RWPE2 (cell line): Measurements from ENCODE around the gene DNALI1.

ENCODE experiments used
- ATAC-seq: fragments of 200-7000 bp; cut with Tn5 transposase; 3 replicates; pipeline ENCODE4 v1.9.1; 2021; ENCODE audit warnings: low read depth
- DNase-seq: peaks from one replicate; pipeline ENCODE4 v3.0.0-alpha.2; 2020; ENCODE audit warnings: low spot score
- H3K27ac ChIP-seq: fragments of 450-650 bp; 2 replicates; pipeline ENCODE4 v1.5.1; 2017; ENCODE audit warnings: mild to moderate bottlenecking; ENCODE audit not compliant: poor library complexity, severe bottlenecking
- H3K27me3 ChIP-seq: fragments of 250-450 bp; sonication (Bioruptor Pico); 2 replicates; pipeline ENCODE4 v1.5.1; 2021; ENCODE audit warnings: mild to moderate bottlenecking, moderate library complexity; ENCODE audit not compliant: insufficient read depth, poor library complexity, severe bottlenecking
- H3K36me3 ChIP-seq: fragments of 250-450 bp; sonication (Bioruptor Pico); 2 replicates; pipeline ENCODE4 v1.5.1; 2020; ENCODE audit warnings: low read depth, mild to moderate bottlenecking, moderate library complexity
- H3K4me1 ChIP-seq: fragments of 250-450 bp; sonication (Bioruptor Pico); 2 replicates; pipeline ENCODE4 v1.5.1; 2021; ENCODE audit warnings: mild to moderate bottlenecking, moderate library complexity; ENCODE audit not compliant: insufficient read depth, poor library complexity, severe bottlenecking
- H3K4me3 ChIP-seq: fragments of 250-450 bp; sonication (Bioruptor Pico); 2 replicates; pipeline ENCODE4 v1.5.1; 2021; ENCODE audit warnings: mild to moderate bottlenecking, moderate library complexity; ENCODE audit not compliant: severe bottlenecking
- H3K9me3 ChIP-seq: fragments of 250-450 bp; sonication (Bioruptor Pico); 2 replicates; pipeline ENCODE4 v1.5.1; 2021; ENCODE audit warnings: mild to moderate bottlenecking, moderate library complexity; ENCODE audit not compliant: severe bottlenecking
- TF ChIP-seq, protein P1 (sequence below): fragments of 450-650 bp; IDR thresholded peaks from one replicate; pipeline ENCODE4 v1.5.1; 2017; ENCODE audit warnings: mild to moderate bottlenecking, moderate library complexity; ENCODE audit not compliant: poor library complexity, severe bottlenecking

The DNALI1 gene

DNA sequence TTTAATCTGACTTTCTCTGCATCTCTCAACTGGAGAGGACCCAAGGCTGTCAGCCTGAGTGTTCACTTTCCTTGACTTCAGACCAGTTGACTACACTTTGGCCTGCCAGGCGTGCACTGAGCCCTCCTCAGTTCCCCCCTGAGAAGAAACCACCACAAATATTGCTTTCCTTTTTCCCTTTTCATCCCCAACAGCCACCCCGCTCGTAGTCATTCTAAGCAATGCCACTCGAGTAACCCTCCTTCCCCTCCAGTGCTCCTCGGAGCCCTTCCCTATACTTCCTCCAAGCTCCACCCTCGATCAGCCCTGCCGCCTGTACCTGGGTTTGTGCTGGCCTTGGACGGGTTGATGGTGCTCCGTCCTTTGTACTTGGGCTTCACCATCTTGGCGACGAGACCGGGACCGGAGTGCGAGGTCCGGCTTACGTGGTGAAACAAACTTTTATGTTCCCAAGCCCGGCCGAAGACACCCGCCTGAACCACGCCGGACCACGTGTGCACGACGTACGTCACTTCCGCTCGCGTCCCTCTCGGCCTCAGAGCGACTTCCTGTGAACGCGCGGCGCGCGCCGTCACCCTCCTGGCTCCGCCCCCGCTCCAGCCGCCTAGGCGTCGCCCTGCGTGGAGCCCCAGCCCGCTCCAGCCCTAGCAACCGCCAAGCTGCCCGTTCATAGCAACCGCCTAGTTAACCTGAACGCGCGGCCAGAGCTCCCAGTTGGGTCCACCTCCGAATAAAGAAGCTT is 38.9 kb downstream of the DNALI1 start, which contains the start of gene GNL2:
TSS of gene GNL2 (minus strand) at position 498 of the 742 bp plus-strand sequence. CDS start at position 383, 115 bp downstream.
- DNase-seq = peak; percentile 91
- Histone ChIP-seq H3K4me1 (peaks cover 11% of the 10 kb centered on the region), H3K27me3 (no peaks in the 10 kb centered on the region), H3K9me3 (no peaks in the 10 kb centered on the region), H3K27ac (peak within 1 kb of the TSS; percentile 37), H3K4me3 (peak within 1 kb of the TSS; percentile 71), H3K36me3 (peaks cover 38% of the 10 kb centered on the region)
- ATAC-seq = peak; percentile 99
- TF ChIP-seq, protein P1, sequence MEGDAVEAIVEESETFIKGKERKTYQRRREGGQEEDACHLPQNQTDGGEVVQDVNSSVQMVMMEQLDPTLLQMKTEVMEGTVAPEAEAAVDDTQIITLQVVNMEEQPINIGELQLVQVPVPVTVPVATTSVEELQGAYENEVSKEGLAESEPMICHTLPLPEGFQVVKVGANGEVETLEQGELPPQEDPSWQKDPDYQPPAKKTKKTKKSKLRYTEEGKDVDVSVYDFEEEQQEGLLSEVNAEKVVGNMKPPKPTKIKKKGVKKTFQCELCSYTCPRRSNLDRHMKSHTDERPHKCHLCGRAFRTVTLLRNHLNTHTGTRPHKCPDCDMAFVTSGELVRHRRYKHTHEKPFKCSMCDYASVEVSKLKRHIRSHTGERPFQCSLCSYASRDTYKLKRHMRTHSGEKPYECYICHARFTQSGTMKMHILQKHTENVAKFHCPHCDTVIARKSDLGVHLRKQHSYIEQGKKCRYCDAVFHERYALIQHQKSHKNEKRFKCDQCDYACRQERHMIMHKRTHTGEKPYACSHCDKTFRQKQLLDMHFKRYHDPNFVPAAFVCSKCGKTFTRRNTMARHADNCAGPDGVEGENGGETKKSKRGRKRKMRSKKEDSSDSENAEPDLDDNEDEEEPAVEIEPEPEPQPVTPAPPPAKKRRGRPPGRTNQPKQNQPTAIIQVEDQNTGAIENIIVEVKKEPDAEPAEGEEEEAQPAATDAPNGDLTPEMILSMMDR = no peak

DNA sequence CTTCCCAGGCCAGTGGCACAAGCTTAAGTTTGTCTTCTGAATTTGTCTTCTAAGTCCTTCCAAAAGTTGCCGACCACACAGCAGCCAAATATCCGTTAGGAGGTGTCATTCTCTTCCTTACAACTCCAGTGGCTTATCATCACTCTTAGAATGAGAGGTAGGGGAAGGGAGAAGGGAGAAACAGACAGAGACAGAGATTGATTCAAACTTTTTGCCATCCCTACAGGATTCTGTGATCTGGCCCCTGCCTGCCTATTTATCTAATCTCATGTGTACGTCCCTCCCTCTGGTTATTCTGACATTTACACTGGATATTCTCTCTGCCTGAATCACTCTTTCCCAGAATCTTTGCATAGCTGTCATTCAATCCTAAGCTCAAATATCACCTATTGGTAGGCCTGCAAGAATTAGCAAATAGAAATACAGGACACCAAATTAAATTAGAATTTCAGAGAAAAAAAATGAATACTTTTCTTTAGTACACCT is 39.5 kb downstream of the DNALI1 start:
- H3K27ac ChIP-seq = no peak overlapping the region
- H3K4me3 ChIP-seq = peak overlapping the region; percentile 71
- DNase-seq = no peak
- H3K4me1 ChIP-seq = peaks cover 11% of the 10 kb centered on the region
- peak; percentile 11 for ATAC-seq
- TF ChIP-seq, protein P1 = no peak
- no peaks in the 10 kb centered on the region for H3K9me3 ChIP-seq
- H3K36me3 ChIP-seq = peaks cover 32% of the 10 kb centered on the region
- no peaks in the 10 kb centered on the region for H3K27me3 ChIP-seq

DNA sequence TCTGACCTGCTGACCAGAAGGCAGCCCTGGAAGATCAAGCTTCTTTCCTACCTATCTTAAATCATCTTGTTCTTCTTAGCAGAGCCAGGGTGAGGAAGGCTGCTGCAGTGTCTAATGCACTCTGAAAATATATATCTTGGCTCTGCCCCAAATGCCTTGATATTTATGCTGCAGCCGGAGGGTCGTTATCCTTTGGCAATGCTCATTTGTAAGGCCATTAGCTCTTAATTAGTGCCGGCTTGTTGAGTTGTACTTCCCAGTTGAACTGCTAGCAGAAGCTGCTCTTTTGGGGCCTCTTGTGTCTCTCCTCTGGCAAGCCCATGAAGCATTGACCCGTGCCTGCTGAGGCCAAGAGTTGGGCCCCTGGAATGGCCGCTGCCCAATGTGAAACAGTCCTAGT is 43.2 kb downstream of the DNALI1 start:
- TF ChIP-seq, protein P1 = no peak
- ATAC-seq = no peak
- Histone ChIP-seq H3K4me1 (peaks cover under 1% of the 10 kb centered on the region), H3K27me3 (no peaks in the 10 kb centered on the region), H3K9me3 (no peaks in the 10 kb centered on the region), H3K36me3 (no peaks in the 10 kb centered on the region), H3K4me3 (no peak overlapping the region), H3K27ac (no peak overlapping the region)
- no peak for DNase-seq

DNA sequence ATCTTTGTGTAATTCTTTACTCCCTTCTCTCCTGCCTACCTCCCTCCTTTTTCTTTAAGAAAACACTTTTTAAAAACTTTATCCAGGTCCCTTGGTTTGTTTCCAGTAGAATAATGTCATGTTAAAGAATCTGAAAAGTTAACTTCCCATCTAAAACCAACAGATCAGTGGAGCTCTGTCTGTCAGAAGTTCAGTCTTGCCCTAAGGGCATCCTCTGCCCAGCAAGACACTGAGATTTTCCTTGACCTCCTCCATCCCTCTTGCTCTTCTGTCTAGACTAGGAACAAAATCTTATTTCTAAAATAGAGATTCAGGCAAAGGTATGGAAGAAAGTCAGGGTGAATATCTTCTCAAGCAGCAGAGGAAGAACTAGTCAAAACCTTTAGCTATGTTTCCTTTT is 44.7 kb downstream of the DNALI1 start:
- Histone ChIP-seq H3K27me3 (no peaks in the 10 kb centered on the region), H3K36me3 (no peaks in the 10 kb centered on the region)
- ATAC-seq = no peak

More for the DNA sequence above, 44.7 kb downstream of the DNALI1 start:
- Histone ChIP-seq H3K27ac (no peak overlapping the region), H3K4me3 (no peak overlapping the region), H3K4me1 (no peaks in the 10 kb centered on the region), H3K9me3 (no peaks in the 10 kb centered on the region)
- DNase-seq = no peak
- TF ChIP-seq, protein P1 = no peak
